ENCODE measurements around the gene SWSAP1. TPM values are rescaled to one million over a fixed set of nuclear protein-coding genes. Genes with fewer than 3 reads are reported as not detected.

Gene SWSAP1
- total and polyA plus RNA-seq, 9 of the 15 experiments (the other 6 are each of a cell fraction or from before 2014, with no cell fraction given), result 0.18 to 2.8 (median 1.7) TPM

- TF ChIP-seq REST (IDR thresholded peaks at IDR 0.05; ENCODE audit: borderline replicate concordance), result no peak
- no peak for TF ChIP-seq REST (CRISPR knock-in tag; IDR thresholded peaks at IDR 0.05; ENCODE audit: low read depth)
- peak; percentile 16 for TF ChIP-seq TBP (optimal IDR thresholded peaks at IDR 0.05; ENCODE audit: low read depth, low read length)
- TF ChIP-seq ZBTB40 (IDR thresholded peaks at IDR 0.05), result peak; percentile 60
- TF ChIP-seq ZBTB40 (CRISPR knock-in tag; IDR thresholded peaks at IDR 0.05), result no peak
- no peak for TF ChIP-seq FOS (IDR thresholded peaks at IDR 0.05; ENCODE audit: extremely low read depth, insufficient read length)
- TF ChIP-seq ASH1L (IDR thresholded peaks at IDR 0.05; ENCODE audit: borderline replicate concordance, low read depth, partially characterized antibody), result no peak
Measured at GRCh38 chr19:11355160-11356073, 19.0 kb upstream of the SWSAP1 start, which contains the start of gene PLPPR2 (continued).
